HEK293 (cell line): Measurements from ENCODE around the gene RANBP10.

Experiments used
- CTCF ChIP-seq: fragments of 450-650 bp; formaldehyde crosslinking; IDR thresholded peaks from 2 replicates; pipeline ENCODE4 v1.5.1; 2016; ENCODE audit warnings: missing biosample characterization, missing genetic modification characterization
- ZIC2 ChIP-seq: fragments of 450-650 bp; formaldehyde crosslinking; IDR thresholded peaks from 2 replicates; pipeline ENCODE4 v1.5.1; 2016; ENCODE audit warnings: missing biosample characterization, missing genetic modification characterization
- ZNF768 ChIP-seq: fragments of 450-650 bp; formaldehyde crosslinking; IDR thresholded peaks from 2 replicates; pipeline ENCODE4 v1.5.1; 2018; ENCODE audit warnings: missing biosample characterization, mild to moderate bottlenecking, missing genetic modification characterization

GRCh38 chr16:67773099-67773498 lies 33.3 kb downstream of the RANBP10 start:
- TF ChIP-seq ZIC2 (tag by site-specific recombination), result no peak
- no peak for TF ChIP-seq CTCF (tag by site-specific recombination)
- no peak for TF ChIP-seq ZNF768 (tag by site-specific recombination)
